GM19397 (cell line): ENCODE results near the gene METTL26.

Experiments
- ATAC-seq: cut with Tn5 transposase; IDR thresholded peaks from one replicate; pipeline ENCODE4 v1.9.1; 2021; ENCODE audit warnings: mild to moderate bottlenecking, moderate library complexity; ENCODE audit not compliant: unreplicated experiment

Gene METTL26

GRCh38 chr16:636206-637080 is at the start of gene METTL26:
Gene METTL26 (minus strand): TSS chr16:636305. CDS start chr16:636290, 15 bp downstream.
- ATAC-seq: peak; percentile 69

- no peak for ATAC-seq
These were observed 49.0 kb upstream of the METTL26 start for GRCh38 chr16:684961-685696.

GRCh38 chr16:684071-684794 is 48.1 kb upstream of the METTL26 start, which contains the start of gene JMJD8:
Gene JMJD8 (minus strand): TSS chr16:684334. CDS start chr16:684319, 15 bp downstream.
- ATAC-seq: peak; percentile 56

GRCh38 chr16:683396-684070 is 47.4 kb upstream of the METTL26 start:
- ATAC-seq: no peak

- ATAC-seq: no peak
These were observed 46.6 kb upstream of the METTL26 start for GRCh38 chr16:682493-683395.

- no peak for ATAC-seq
These were observed 45.8 kb upstream of the METTL26 start for GRCh38 chr16:681746-682427.

- ATAC-seq: no peak
These were observed 45.1 kb upstream of the METTL26 start for GRCh38 chr16:680967-681745.

- no peak for ATAC-seq
These were observed 44.5 kb upstream of the METTL26 start for GRCh38 chr16:680625-680945.

- peak; percentile 47 for ATAC-seq
These were observed 43.9 kb upstream of the METTL26 start, which contains the start of gene STUB1 for GRCh38 chr16:679814-680624. Gene STUB1 (plus strand): TSS chr16:680410. CDS start chr16:680526, 116 bp downstream.

- peak; percentile 1 for ATAC-seq
These were observed 43.0 kb upstream of the METTL26 start for GRCh38 chr16:678858-679813.

- no peak for ATAC-seq
These were observed 42.2 kb upstream of the METTL26 start for GRCh38 chr16:678209-678857.

- ATAC-seq: no peak
These were observed 41.4 kb upstream of the METTL26 start for GRCh38 chr16:677316-678190.

GRCh38 chr16:676913-677312 is 40.8 kb upstream of the METTL26 start:
- no peak for ATAC-seq

GRCh38 chr16:676565-676902 is 40.4 kb upstream of the METTL26 start:
- no peak for ATAC-seq
